Activated naive CD4-positive, alpha-beta T cell treated with Interleukin-2 at 50 U/mL for 16 hours (primary cell): ENCODE results near the gene TIAM1.

ENCODE experiments used
- DNase-seq: peaks from one replicate; pipeline ENCODE4 v3.0.0-alpha.2; 2020

The TIAM1 gene, protein sequence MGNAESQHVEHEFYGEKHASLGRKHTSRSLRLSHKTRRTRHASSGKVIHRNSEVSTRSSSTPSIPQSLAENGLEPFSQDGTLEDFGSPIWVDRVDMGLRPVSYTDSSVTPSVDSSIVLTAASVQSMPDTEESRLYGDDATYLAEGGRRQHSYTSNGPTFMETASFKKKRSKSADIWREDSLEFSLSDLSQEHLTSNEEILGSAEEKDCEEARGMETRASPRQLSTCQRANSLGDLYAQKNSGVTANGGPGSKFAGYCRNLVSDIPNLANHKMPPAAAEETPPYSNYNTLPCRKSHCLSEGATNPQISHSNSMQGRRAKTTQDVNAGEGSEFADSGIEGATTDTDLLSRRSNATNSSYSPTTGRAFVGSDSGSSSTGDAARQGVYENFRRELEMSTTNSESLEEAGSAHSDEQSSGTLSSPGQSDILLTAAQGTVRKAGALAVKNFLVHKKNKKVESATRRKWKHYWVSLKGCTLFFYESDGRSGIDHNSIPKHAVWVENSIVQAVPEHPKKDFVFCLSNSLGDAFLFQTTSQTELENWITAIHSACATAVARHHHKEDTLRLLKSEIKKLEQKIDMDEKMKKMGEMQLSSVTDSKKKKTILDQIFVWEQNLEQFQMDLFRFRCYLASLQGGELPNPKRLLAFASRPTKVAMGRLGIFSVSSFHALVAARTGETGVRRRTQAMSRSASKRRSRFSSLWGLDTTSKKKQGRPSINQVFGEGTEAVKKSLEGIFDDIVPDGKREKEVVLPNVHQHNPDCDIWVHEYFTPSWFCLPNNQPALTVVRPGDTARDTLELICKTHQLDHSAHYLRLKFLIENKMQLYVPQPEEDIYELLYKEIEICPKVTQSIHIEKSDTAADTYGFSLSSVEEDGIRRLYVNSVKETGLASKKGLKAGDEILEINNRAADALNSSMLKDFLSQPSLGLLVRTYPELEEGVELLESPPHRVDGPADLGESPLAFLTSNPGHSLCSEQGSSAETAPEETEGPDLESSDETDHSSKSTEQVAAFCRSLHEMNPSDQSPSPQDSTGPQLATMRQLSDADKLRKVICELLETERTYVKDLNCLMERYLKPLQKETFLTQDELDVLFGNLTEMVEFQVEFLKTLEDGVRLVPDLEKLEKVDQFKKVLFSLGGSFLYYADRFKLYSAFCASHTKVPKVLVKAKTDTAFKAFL (N-terminal part only)

GRCh38 chr21:31343680-31344480 is at the start of gene TIAM1:
TSS of gene TIAM1 (minus strand) at chr21:31344261. CDS start at chr21:31266972, 77,289 bp downstream.
- DNase-seq = peak; percentile 49

GRCh38 chr21:31387560-31388186 is 43.6 kb upstream of the TIAM1 start:
- DNase-seq = no peak

- no peak for DNase-seq
Observed at GRCh38 chr21:31386006-31386405, 41.9 kb upstream of the TIAM1 start.

GRCh38 chr21:31383770-31384169 is 39.7 kb upstream of the TIAM1 start:
- DNase-seq = no peak

- no peak for DNase-seq
Observed at GRCh38 chr21:31382060-31382459, 38.0 kb upstream of the TIAM1 start.

- DNase-seq = no peak
Observed at GRCh38 chr21:31376301-31376700, 32.2 kb upstream of the TIAM1 start.

GRCh38 chr21:31374395-31374794 is 30.3 kb upstream of the TIAM1 start:
- no peak for DNase-seq

GRCh38 chr21:31372471-31372765 is 28.4 kb upstream of the TIAM1 start:
- no peak for DNase-seq

DNA sequence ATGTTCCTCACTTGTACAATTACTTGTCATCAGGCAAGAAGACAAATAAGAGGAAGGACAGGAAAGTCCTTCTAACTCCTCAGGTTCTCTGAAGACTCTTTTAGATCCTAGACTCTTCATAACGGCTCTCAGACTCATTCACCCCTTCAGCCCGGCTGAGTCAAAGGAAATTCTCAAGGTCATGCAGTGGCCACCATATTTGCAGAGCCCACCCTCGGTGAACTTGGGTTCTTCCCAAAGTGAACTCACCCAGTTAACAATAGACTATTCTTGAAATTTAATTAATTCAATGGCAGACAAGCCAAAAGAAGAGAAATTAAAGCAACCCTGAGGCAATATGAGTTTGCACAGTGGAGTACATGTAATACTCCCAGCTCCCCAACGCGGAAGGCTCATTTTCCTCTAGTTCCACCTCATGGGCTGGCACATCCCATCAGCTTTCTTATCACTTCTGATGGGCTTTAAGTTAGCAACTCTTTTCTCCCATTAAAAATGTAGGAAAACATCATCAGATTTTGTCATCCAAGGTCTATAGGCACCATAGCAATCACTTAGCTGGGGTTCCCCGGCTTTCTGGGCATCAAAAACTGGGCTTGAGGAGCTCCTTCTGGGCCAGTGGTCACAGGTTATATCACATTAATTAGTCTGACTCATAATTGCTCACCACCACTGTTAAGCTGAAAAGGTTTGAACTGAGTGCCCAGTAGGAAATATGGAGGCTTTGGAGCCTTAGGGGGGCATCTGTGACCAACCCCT is 27.8 kb upstream of the TIAM1 start:
- no peak for DNase-seq

- DNase-seq = no peak
Observed at GRCh38 chr21:31370893-31371544, 27.0 kb upstream of the TIAM1 start.

DNA sequence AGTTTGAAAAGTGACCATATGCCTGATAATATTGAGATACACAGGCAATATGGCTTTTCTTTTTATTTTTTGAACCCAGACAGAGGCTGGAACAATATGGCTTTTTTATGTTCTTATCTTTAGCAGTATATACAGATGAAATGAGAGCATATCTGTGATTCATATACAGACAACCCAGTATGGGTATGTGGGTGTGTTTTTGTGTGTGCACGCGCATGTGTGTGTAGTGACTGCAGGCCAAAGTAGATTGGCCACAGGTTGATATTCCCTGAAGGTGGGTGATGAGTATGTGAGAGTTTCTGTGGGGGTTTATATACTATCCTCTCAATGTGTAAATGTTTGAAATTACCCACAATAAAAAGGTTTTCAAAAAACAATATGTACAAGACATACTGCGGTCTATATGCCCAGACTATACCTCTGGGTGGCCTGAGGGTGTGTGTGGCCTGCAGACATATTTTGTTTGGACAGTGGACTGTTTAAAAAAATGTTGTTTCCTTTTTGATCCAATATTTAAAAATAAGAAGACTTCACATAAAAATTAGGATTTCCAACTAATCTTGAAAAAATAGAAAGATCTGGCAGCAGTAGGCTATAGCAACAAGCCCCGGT is 26.3 kb upstream of the TIAM1 start:
- DNase-seq = no peak

DNA sequence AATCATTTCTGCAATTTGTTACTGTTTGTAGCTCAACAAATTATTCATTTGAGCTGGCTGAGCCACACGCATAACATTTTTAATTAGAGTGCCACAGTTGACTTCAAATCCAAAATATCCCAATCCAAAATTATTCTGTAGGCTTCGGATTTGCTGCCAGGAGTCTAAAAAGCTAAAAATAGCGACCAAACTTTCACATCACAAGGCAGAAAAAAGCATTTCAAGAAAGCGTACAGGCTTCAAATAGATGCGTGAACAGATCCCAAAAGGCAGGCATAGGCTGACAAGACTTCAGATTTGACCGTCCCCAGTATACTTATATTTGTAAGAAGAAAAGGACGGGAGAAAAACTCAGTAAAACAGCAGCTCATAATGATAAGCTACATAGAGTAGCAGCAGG is 24.3 kb upstream of the TIAM1 start:
- DNase-seq = no peak

GRCh38 chr21:31367801-31368200 is 23.7 kb upstream of the TIAM1 start:
- DNase-seq = no peak

- no peak for DNase-seq
Observed at GRCh38 chr21:31366825-31367224, 22.8 kb upstream of the TIAM1 start.

DNA sequence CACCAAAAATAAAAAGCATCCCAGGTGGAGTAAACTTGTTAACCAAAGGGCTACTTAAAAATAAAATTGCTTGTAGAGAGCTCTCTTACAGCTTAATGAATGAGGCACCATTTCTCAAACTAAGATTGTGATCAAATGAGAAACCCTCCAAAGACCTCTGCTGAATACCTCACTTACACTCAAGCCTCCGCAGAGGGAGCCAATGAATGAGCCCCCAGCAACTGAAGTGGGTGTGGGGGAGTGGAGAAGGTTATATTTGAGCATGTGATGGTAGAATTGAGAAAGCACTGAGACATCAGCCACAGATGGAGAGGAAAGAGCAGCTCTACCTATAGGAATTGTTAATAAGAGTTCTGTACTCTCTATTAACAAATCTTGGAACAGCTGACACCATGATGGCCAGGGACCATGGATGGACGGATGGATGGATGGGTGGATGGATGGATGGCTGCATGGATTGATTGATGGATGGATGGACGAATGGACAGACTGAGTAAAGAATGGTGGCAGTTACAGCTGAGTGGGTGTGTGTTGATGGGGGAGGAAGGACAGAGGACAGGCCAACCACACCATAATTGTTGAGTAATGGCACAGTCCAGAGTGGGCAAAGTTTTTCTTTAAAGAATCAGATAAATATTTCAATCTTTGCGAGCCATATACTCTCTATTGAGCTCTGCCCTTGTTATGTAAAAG is 20.3 kb upstream of the TIAM1 start:
- DNase-seq = no peak

GRCh38 chr21:31363720-31364119 is 19.7 kb upstream of the TIAM1 start:
- DNase-seq = no peak

DNA sequence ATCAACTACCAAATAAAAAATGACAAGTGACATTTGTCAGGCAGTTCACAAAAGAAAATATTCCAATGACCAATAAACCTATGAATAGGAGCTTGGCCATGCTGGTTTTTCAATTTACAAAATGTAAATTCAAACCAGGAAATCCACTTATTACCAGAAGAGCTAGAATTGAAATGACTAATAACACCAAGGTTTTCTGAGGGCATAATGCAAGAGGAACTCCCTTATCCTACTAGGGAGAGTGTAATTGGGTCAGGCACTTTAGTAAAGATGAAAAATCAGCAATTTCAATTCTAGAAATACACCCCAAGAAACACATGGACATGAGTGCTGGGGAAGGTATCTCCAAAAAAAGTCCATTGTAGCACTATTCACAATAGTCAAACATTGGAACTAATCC is 16.7 kb upstream of the TIAM1 start:
- no peak for DNase-seq

GRCh38 chr21:31358158-31358557 is 14.1 kb upstream of the TIAM1 start:
- DNase-seq = no peak

DNA sequence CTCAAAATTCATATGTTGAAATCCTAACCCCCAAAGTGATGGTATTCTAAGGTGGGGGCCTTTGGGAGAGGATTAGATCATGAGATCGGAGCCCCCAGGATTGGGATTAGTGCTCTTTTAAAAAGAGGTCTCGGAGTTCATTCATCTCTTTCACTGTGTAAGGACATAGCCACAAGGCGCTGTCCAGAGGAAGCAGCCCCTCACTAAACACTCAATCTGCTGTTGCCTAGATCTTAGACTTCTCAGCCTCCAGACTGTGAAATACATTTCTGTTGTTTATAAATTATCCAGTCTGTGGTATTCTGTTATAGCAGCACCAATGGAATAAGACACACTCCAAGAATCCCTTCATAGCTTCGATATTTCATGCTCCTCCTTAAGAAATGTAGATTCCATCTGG is 12.4 kb upstream of the TIAM1 start:
- DNase-seq = no peak
